HepG2 (cell line): ENCODE measurements around the gene VCAM1. TPM values are rescaled to one million over a fixed set of nuclear protein-coding genes. Genes with fewer than 3 reads are reported as not detected.
A peak's percentile ranks its signal among the peaks of the same experiment; 100 is the strongest.

Experiments used
- ATAC-seq: fragments of 200-7000 bp; cut with Tn5 transposase; 3 replicates; pipeline ENCODE4 v1.9.1; 2020; ENCODE audit warnings: mild to moderate bottlenecking, moderate library complexity
- BruUV-seq: library from RNA; stranded (reverse); fragments of 400-500 nt; replicated peaks from 2 replicates; lab custom pipeline; 2021; lab: Mats Ljungman, UMichigan
- CTCF ChIA-PET: fragments of 300-600 bp; formaldehyde crosslinking; extraction: SDS; loops from one replicate; lab custom pipeline; 2021; ENCODE audit warnings: low total read pairs, inconsistent platforms, low intra/inter-chr PET ratio; lab: Yijun Ruan, JAX
- POLR2A ChIA-PET: fragments of 350-600 bp; sonication (Branson Sonifier 250); formaldehyde crosslinking; loops from one replicate; lab custom pipeline; 2020; ENCODE audit warnings: antibody characterized with exemption, inconsistent platforms; lab: Yijun Ruan, JAX
- DNase-seq: peaks from one replicate; pipeline ENCODE4 v3.0.0-alpha.2; 2015; ENCODE audit warnings: low spot score
- FAIRE-seq: peaks from 3 replicates; lab custom pipeline; 2011; peaks lifted over from hg19 to GRCh38; lab: Jason Lieb, UNC
- H2AFZ ChIP-seq: one replicate; pipeline ENCODE4 v1.6.1; 2011; ENCODE audit warnings: low read length, inconsistent platforms
- H3K27ac ChIP-seq: fragments of 300-600 bp; 3 replicates; pipeline ENCODE4 v1.8.0; 2011; ENCODE audit warnings: mixed run types, mild to moderate bottlenecking, mixed read lengths, low read length, inconsistent platforms; ENCODE audit not compliant: insufficient read depth; ENCODE audit errors: extremely low read length
- H3K27me3 ChIP-seq, 2 experiments: fragments of 200-600 bp in 1 of 2; 2 replicates in 1 of 2; 3 replicates in 1 of 2; pipeline versions ENCODE4 v1.6.0 to v1.8.0; 2011; ENCODE audit warnings: low read length in 2 of 2, mild to moderate bottlenecking in 2 of 2, moderate library complexity in 2 of 2, inconsistent platforms in 1 of 2; ENCODE audit not compliant: insufficient read depth in 2 of 2, control insufficient read depth in 1 of 2
- H3K36me3 ChIP-seq, 2 experiments: fragments of 200-600 bp in 1 of 2; replicated peaks in 1 of 2; 2 replicates in 1 of 2; 3 replicates in 1 of 2; pipeline versions ENCODE4 v1.5.1 to v1.8.0; 2011; ENCODE audit warnings: low read length in 2 of 2, inconsistent platforms in 1 of 2; ENCODE audit not compliant: insufficient read depth in 2 of 2, control insufficient read depth in 1 of 2
- H3K4me1 ChIP-seq: 2 replicates; pipeline ENCODE4 v1.5.1; 2012; ENCODE audit warnings: low read length, inconsistent platforms; ENCODE audit not compliant: insufficient read depth
- H3K4me2 ChIP-seq: 2 replicates; pipeline ENCODE4 v1.6.0; 2011; ENCODE audit warnings: low read depth, low read length, inconsistent platforms
- H3K4me3 ChIP-seq, 3 experiments: fragments of 200-600 bp in 1 of 3; sonication (generic), shearing (Covaris generic) in 1 of 3; replicated peaks in 1 of 3; 2 replicates each; pipeline ENCODE4 v1.5.1; 2011 to 2016; ENCODE audit warnings: low read length in 3 of 3, inconsistent platforms in 2 of 3, low read depth in 2 of 3, mild to moderate bottlenecking in 2 of 3, control low read depth in 1 of 3, mixed read lengths in 1 of 3; ENCODE audit not compliant: insufficient read depth in 1 of 3
- H3K79me2 ChIP-seq: one replicate; pipeline ENCODE4 v1.6.1; 2011; ENCODE audit warnings: low read length, inconsistent platforms; ENCODE audit not compliant: insufficient read depth
- H3K9ac ChIP-seq: 2 replicates; pipeline ENCODE4 v1.6.0; 2011; ENCODE audit warnings: mild to moderate bottlenecking, low read depth, low read length, inconsistent platforms; ENCODE audit not compliant: insufficient read depth
- H3K9me3 ChIP-seq: 2 replicates; pipeline ENCODE4 v1.5.1; 2012; ENCODE audit warnings: mild to moderate bottlenecking, low read length
- H4K20me1 ChIP-seq: 2 replicates; pipeline ENCODE4 v1.6.0; 2011; ENCODE audit warnings: inconsistent platforms, mild to moderate bottlenecking, low read length, moderate library complexity; ENCODE audit not compliant: insufficient read depth
- ARHGAP35 ChIP-seq: sonication (generic); formaldehyde crosslinking; IDR thresholded peaks from 2 replicates; pipeline ENCODE4 v1.9.0; 2022; ENCODE audit warnings: mild to moderate bottlenecking, inconsistent platforms, moderate library complexity, missing genetic modification reagents, borderline replicate concordance
- ARNTL ChIP-seq: sonication (generic); formaldehyde crosslinking; IDR thresholded peaks from 2 replicates; pipeline ENCODE4 v1.4.0; 2020; ENCODE audit warnings: mild to moderate bottlenecking, missing genetic modification reagents
- MTERF4 ChIP-seq: sonication (generic); formaldehyde crosslinking; IDR thresholded peaks from 2 replicates; pipeline ENCODE4 v1.8.0; 2023; ENCODE audit warnings: mild to moderate bottlenecking, missing genetic modification reagents
- STAG1 ChIP-seq: sonication (generic); formaldehyde crosslinking; IDR thresholded peaks from 2 replicates; pipeline ENCODE4 v1.4.0; 2020; ENCODE audit warnings: missing genetic modification reagents
- ZKSCAN8 ChIP-seq: IDR thresholded peaks from 2 replicates; pipeline ENCODE4 v1.6.1; 2016; ENCODE audit warnings: borderline replicate concordance, missing genetic modification reagents, missing compliant biosample characterization
- ZNF142 ChIP-seq: sonication (generic); formaldehyde crosslinking; IDR thresholded peaks from 2 replicates; pipeline ENCODE4 v1.4.0; 2020; ENCODE audit warnings: missing genetic modification reagents
- ZNF143 ChIP-seq: sonication (generic); formaldehyde crosslinking; IDR thresholded peaks from 2 replicates; pipeline ENCODE4 v1.4.0; 2020; ENCODE audit warnings: missing genetic modification reagents
- ZNF317 ChIP-seq: sonication (generic); formaldehyde crosslinking; IDR thresholded peaks from 2 replicates; pipeline ENCODE4 v1.5.0; 2020; ENCODE audit warnings: mild to moderate bottlenecking, missing genetic modification reagents
- ZNF552 ChIP-seq: sonication (generic); formaldehyde crosslinking; IDR thresholded peaks from 2 replicates; pipeline ENCODE4 v1.9.0; 2022; ENCODE audit warnings: missing genetic modification reagents, mild to moderate bottlenecking, borderline replicate concordance
- ZNF574 ChIP-seq: sonication (generic); formaldehyde crosslinking; IDR thresholded peaks from 2 replicates; pipeline ENCODE4 v1.4.0; 2020; ENCODE audit warnings: missing genetic modification reagents
- WGBS: methylation state at CpG from one replicate; pipeline ENCODE4 v1.1.6; 2017; ENCODE audit warnings: low lambda C conversion rate; 5-methylcytosine and 5-hydroxymethylcytosine counted together
- in situ Hi-C: cut with HindIII; loops from 2 replicates; pipeline ENCODE4 v1.10.0; 2017; ENCODE audit warnings: low pct_unique_long_range_greater_than_20kb; ENCODE audit not compliant: extremely low pct_ligation_motif_present
- intact Hi-C: fragments of 100-400 bp; cut with micrococcal nuclease; formaldehyde crosslinking; loops from one replicate; pipeline ENCODE4 v1.10.0; 2022; ENCODE audit not compliant: unreplicated experiment
- polyA plus RNA-seq, 8 experiments: library from polyadenylated mRNA; depleted of rRNA in 3 of 8; stranded (reverse) in 7 of 8; unstranded in 1 of 8; fragments of >200 nt; fragmentation: Illumina TruSeq in 4 of 8; extraction: Trizol in 4 of 8; gene quantifications; 2 replicates each; pipeline versions ENCODE4 v1.2.1 to v1.2.3, GENCODE V29; 2011 to 2016; ENCODE audit warnings: low read depth in 4 of 8, missing spikeins in 1 of 8, mixed read lengths in 1 of 8; ENCODE audit not compliant: insufficient read depth in 1 of 8
- total RNA-seq, 5 experiments: library from RNA; depleted of rRNA; stranded (reverse); fragments of >200 nt; fragmentation: Illumina TruSeq; extraction: Trizol; gene quantifications; 2 replicates each; pipeline ENCODE4 v1.2.3, GENCODE V29; 2016; ENCODE audit warnings: low read depth in 1 of 5
- TF ChIP-seq, protein P1 (sequence below): IDR thresholded peaks from 2 replicates; pipeline ENCODE4 v1.6.1; 2016; ENCODE audit warnings: mild to moderate bottlenecking, missing biosample characterization, missing genetic modification reagents

VCAM1 gene
- total and polyA plus RNA-seq, 2 of the 13 experiments (the other 11 are each of a cell fraction or from before 2014, with no cell fraction given), result not detected

GRCh38 chr1:100750005-100750885, 30.7 kb downstream of the VCAM1 start (continued):
- TF ChIP-seq ZNF574 (CRISPR knock-in tag) (no peak), STAG1 (CRISPR knock-in tag) (peak; percentile 43), ZKSCAN8 (CRISPR knock-in tag) (no peak)

GRCh38 chr1:100752791-100753190, 33.2 kb downstream of the VCAM1 start:
- no TSS peak for BruUV-seq
- in situ Hi-C loops, result no loop called here
- intact Hi-C loops, result no loop called here
- TF ChIP-seq MTERF4 (CRISPR knock-in tag) (no peak), ARHGAP35 (CRISPR knock-in tag) (no peak), ZNF143 (CRISPR knock-in tag) (no peak), ZNF317 (CRISPR knock-in tag) (no peak), ARNTL (CRISPR knock-in tag) (no peak), ZNF552 (CRISPR knock-in tag) (no peak), ZNF142 (CRISPR knock-in tag) (no peak)
- TF ChIP-seq, protein P1, sequence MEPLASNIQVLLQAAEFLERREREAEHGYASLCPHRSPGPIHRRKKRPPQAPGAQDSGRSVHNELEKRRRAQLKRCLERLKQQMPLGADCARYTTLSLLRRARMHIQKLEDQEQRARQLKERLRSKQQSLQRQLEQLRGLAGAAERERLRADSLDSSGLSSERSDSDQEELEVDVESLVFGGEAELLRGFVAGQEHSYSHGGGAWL (CRISPR knock-in tag), result no peak

More at GRCh38 chr1:100752791-100753190, 33.2 kb downstream of the VCAM1 start:
- DNase-seq, result no peak
- Histone ChIP-seq H3K79me2 (no peaks in the 10 kb centered on the region), H2AFZ (no peak overlapping the region), H3K36me3 (no peaks in the 10 kb centered on the region), H3K4me1 (no peaks in the 10 kb centered on the region), H3K27me3 (no peaks in the 10 kb centered on the region; a peak in 1 of 5 replicates), H3K9me3 (no peaks in the 10 kb centered on the region), H3K4me2 (no peak overlapping the region), H3K4me3 (no peak overlapping the region), H3K27ac (no peak overlapping the region), H3K9ac (no peak overlapping the region), H4K20me1 (no peaks in the 10 kb centered on the region)
- WGBS, result 44% methylated on average over 5 of the region's 5 CpGs
- POLR2A ChIA-PET, result no interaction called here
- CTCF ChIA-PET, result no interaction called here
- no peak for ATAC-seq
- FAIRE-seq, result no peak
